CD4-positive, alpha-beta T cell (primary cell): ENCODE results near the gene FHL3. TPM values are rescaled to one million over a fixed set of nuclear protein-coding genes. Genes with fewer than 3 reads are reported as not detected.

Experiments used
- ATAC-seq: fragments of 200-7000 bp; cut with Tn5 transposase; one replicate; pipeline ENCODE4 v1.10.0; 2022; ENCODE audit warnings: mild to moderate bottlenecking; ENCODE audit not compliant: poor library complexity
- CTCF ChIA-PET: fragments of 350-600 bp; sonication (Branson Sonifier 250); formaldehyde crosslinking; loops from one replicate; lab custom pipeline; 2021; ENCODE audit warnings: antibody characterized with exemption, inconsistent platforms; lab: Charles Lee
- POLR2A ChIA-PET: fragments of 350-600 bp; sonication (Branson Sonifier 250); formaldehyde crosslinking; loops from one replicate; lab custom pipeline; 2021; ENCODE audit warnings: antibody characterized with exemption, inconsistent platforms; lab: Charles Lee
- DNase-seq, 14 experiments: peaks; one replicate each; pipeline ENCODE4 v3.0.0-alpha.2; 2013 to 2020; ENCODE audit warnings: mixed read lengths in 2 of 14
- H3K27ac ChIP-seq, 2 donors: one replicate each; pipeline versions ENCODE4 v1.5.1 to v1.7.0; 2013; ENCODE audit warnings: low read length in 2 of 2, low read depth in 1 of 2, mild to moderate bottlenecking in 1 of 2
- H3K27me3 ChIP-seq, 2 experiments: 1 replicate in 1 of 2; 2 replicates in 1 of 2; pipeline versions ENCODE4 v1.6.1 to v1.7.0; 2013; ENCODE audit warnings: low read length in 2 of 2, control low read depth in 1 of 2, mild to moderate bottlenecking in 1 of 2, moderate library complexity in 1 of 2; ENCODE audit not compliant: insufficient read depth in 2 of 2, control insufficient read depth in 1 of 2
- H3K36me3 ChIP-seq: one replicate; pipeline ENCODE4 v1.6.1; 2013; ENCODE audit warnings: low read length, control low read depth; ENCODE audit not compliant: insufficient read depth
- H3K4me1 ChIP-seq: one replicate; pipeline ENCODE4 v1.6.1; 2013; ENCODE audit warnings: low read length, control low read depth; ENCODE audit not compliant: insufficient read depth
- H3K4me3 ChIP-seq: one replicate; pipeline ENCODE4 v1.5.1; 2013; ENCODE audit warnings: mild to moderate bottlenecking, low read length, moderate library complexity
- H3K9me3 ChIP-seq, 2 experiments: 1 replicate in 1 of 2; 2 replicates in 1 of 2; pipeline versions ENCODE4 v1.6.1 to v1.7.0; 2013; ENCODE audit warnings: low read length in 2 of 2, mild to moderate bottlenecking in 2 of 2, control low read depth in 1 of 2, moderate library complexity in 1 of 2; ENCODE audit not compliant: control insufficient read depth in 1 of 2, insufficient read depth in 1 of 2
- H3K27ac Mint-ChIP-seq: one replicate; pipeline ENCODE4 v1.8.0; 2020; ENCODE audit warnings: mixed read lengths
- H3K27me3 Mint-ChIP-seq: one replicate; pipeline ENCODE4 v1.8.0; 2021; ENCODE audit warnings: mixed read lengths
- H3K36me3 Mint-ChIP-seq: one replicate; pipeline ENCODE4 v1.8.0; 2021; ENCODE audit warnings: low read depth, mixed read lengths
- H3K4me1 Mint-ChIP-seq: one replicate; pipeline ENCODE4 v1.8.0; 2021; ENCODE audit warnings: low read depth, mixed read lengths
- H3K4me3 Mint-ChIP-seq: one replicate; pipeline ENCODE4 v1.8.0; 2020; ENCODE audit warnings: mild to moderate bottlenecking, mixed read lengths
- H3K9me3 Mint-ChIP-seq: one replicate; pipeline ENCODE4 v1.8.0; 2020; ENCODE audit warnings: mixed read lengths
- CTCF ChIP-seq: fragments of 200-600 bp; IDR thresholded peaks from one replicate; pipeline ENCODE4 v1.8.0; 2022; ENCODE audit warnings: antibody characterized with exemption, mild to moderate bottlenecking
- intact Hi-C, 2 experiments: fragments of 100-400 bp; cut with DNase I in 1 of 2; cut with micrococcal nuclease in 1 of 2; formaldehyde crosslinking; loops; one replicate each; pipeline versions ENCODE4 v1.15.1 to v1.9.0; 2023 to 2025; cut with DNase I, micrococcal nuclease
- total RNA-seq, 174 experiments: library from RNA in 2 of 174; stranded (reverse) in 2 of 174; gene quantifications; one replicate each; pipeline ENCODE4 v1.2.3 and lab custom pipeline; 2021 to 2026

FHL3 gene
- total RNA-seq, 2 experiments from 2014 or later: 3.4 to 3.7 TPM

GRCh38 chr1:37958690-37959089, 46.6 kb downstream of the FHL3 start:
- ATAC-seq (no peak), DNase-seq (no peak)
- Histone ChIP-seq H3K36me3 (peaks cover 57% of the 10 kb centered on the region), H3K4me1 (no peaks in the 10 kb centered on the region), H3K9me3 (no peaks in the 10 kb centered on the region), H3K27ac (no peak overlapping the region), H3K4me3 (no peak overlapping the region), H3K27me3 (peaks cover 0 to 3% of the 10 kb centered on the region in 2 experiments)
- no peaks in the 10 kb centered on the region for H3K4me1 Mint-ChIP-seq
- POLR2A ChIA-PET: no interaction called here
- H3K4me3 Mint-ChIP-seq: no peak overlapping the region
- H3K27ac Mint-ChIP-seq: no peak overlapping the region
- H3K27me3 Mint-ChIP-seq: no peaks in the 10 kb centered on the region
- CTCF ChIA-PET: no interaction called here
- peaks cover 72% of the 10 kb centered on the region for H3K36me3 Mint-ChIP-seq
- TF ChIP-seq CTCF: no peak
- no peaks in the 10 kb centered on the region for H3K9me3 Mint-ChIP-seq
- intact Hi-C loops: no loop called here

GRCh38 chr1:37955685-37956084, 49.6 kb downstream of the FHL3 start:
- no peak for ATAC-seq
- H3K4me1 ChIP-seq: no peaks in the 10 kb centered on the region
- no peaks in the 10 kb centered on the region for H3K9me3 ChIP-seq
- H3K36me3 ChIP-seq: peaks cover 40% of the 10 kb centered on the region
- no peak for TF ChIP-seq CTCF
- CTCF ChIA-PET: no interaction called here
- H3K4me3 Mint-ChIP-seq: no peak overlapping the region
- no peaks in the 10 kb centered on the region for H3K4me1 Mint-ChIP-seq
- H3K27me3 Mint-ChIP-seq: no peaks in the 10 kb centered on the region
- peaks cover 51% of the 10 kb centered on the region for H3K36me3 Mint-ChIP-seq
- H3K9me3 Mint-ChIP-seq: no peaks in the 10 kb centered on the region
- H3K27ac ChIP-seq: no peak overlapping the region
- POLR2A ChIA-PET: no interaction called here
- no peak for DNase-seq
- H3K27ac Mint-ChIP-seq: no peak overlapping the region
- intact Hi-C loops: no loop called here
- H3K4me3 ChIP-seq: no peak overlapping the region
- H3K27me3 ChIP-seq: peaks cover 0 to 3% of the 10 kb centered on the region in 2 experiments

- H3K36me3 ChIP-seq: peaks cover 29% of the 10 kb centered on the region
- ChIA-PET POLR2A (no interaction called here), CTCF (no interaction called here)
- no peaks in the 10 kb centered on the region for H3K4me1 ChIP-seq
- H3K27ac ChIP-seq: no peak overlapping the region
- H3K9me3 ChIP-seq: no peaks in the 10 kb centered on the region
- no peaks in the 10 kb centered on the region for H3K9me3 Mint-ChIP-seq
- DNase-seq: no peak
- TF ChIP-seq CTCF: no peak
- peaks cover 40% of the 10 kb centered on the region for H3K36me3 Mint-ChIP-seq
- H3K4me3 ChIP-seq: no peak overlapping the region
- H3K4me1 Mint-ChIP-seq: no peaks in the 10 kb centered on the region
- peaks cover 0 to 3% of the 10 kb centered on the region in 2 experiments for H3K27me3 ChIP-seq
- no peak overlapping the region for H3K27ac Mint-ChIP-seq
- no peak for ATAC-seq
- H3K4me3 Mint-ChIP-seq: no peak overlapping the region
- intact Hi-C loops: no loop called here
- H3K27me3 Mint-ChIP-seq: no peaks in the 10 kb centered on the region
These were observed 50.9 kb downstream of the FHL3 start for GRCh38 chr1:37954316-37954971.
